ENCODE measurements around the gene ROR1.

ROR1 gene

DNA sequence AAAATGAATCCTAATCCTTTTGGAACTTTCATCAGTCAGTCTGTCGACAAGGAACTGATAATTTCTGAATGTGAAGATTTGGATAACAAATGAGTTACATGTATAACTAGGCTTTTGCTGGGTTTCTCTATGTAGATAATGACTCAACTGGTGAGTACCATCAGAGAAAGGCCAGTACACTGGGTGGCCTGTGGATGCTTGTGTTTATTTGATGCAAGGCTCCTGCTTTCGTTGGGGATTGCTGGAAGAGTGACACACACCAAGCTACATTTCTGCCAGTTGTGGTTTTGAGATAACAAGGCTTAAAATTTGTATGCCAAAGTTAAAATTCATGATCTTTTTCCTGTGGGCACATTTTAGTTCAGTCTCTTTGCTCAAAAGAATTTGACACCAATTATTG is 314.0 kb downstream of the ROR1 start:
- Histone ChIP-seq H3K4me3 (ENCODE audit: low read depth, low read length) (no peak overlapping the region), H3K4me1 (ENCODE audit: control insufficient read depth, insufficient read depth, low read length) (no peaks in the 10 kb centered on the region), H3K36me3 (ENCODE audit: control insufficient read depth in 2 of 2, insufficient read depth in 1 of 2, low read length in 2 of 2) (no peaks in the 10 kb centered on the region), H3K27ac (ENCODE audit: extremely low read depth, low read depth, low read length) (no peak overlapping the region), H3K9me3 (ENCODE audit: control insufficient read depth, insufficient read depth, low read depth, low read length) (no peaks in the 10 kb centered on the region)
- ChIA-PET POLR2A (no interaction called here), CTCF (no interaction called here)
- TF ChIP-seq ZNF621 (tag by site-specific recombination; IDR thresholded peaks at IDR 0.05) = no peak
- no peak for TF ChIP-seq ZNF274 (IDR thresholded peaks at IDR 0.05; ENCODE audit: low read length)
- no peak for TF ChIP-seq ZNF274 (tag by site-specific recombination; IDR thresholded peaks at IDR 0.05; ENCODE audit: borderline replicate concordance)
- TF ChIP-seq IKZF3 (tag by site-specific recombination; IDR thresholded peaks at IDR 0.05) = no peak
- no peak for TF ChIP-seq ZNF354C (tag by site-specific recombination; IDR thresholded peaks at IDR 0.05; ENCODE audit: borderline replicate concordance, low read depth)
- TF ChIP-seq, protein P1, sequence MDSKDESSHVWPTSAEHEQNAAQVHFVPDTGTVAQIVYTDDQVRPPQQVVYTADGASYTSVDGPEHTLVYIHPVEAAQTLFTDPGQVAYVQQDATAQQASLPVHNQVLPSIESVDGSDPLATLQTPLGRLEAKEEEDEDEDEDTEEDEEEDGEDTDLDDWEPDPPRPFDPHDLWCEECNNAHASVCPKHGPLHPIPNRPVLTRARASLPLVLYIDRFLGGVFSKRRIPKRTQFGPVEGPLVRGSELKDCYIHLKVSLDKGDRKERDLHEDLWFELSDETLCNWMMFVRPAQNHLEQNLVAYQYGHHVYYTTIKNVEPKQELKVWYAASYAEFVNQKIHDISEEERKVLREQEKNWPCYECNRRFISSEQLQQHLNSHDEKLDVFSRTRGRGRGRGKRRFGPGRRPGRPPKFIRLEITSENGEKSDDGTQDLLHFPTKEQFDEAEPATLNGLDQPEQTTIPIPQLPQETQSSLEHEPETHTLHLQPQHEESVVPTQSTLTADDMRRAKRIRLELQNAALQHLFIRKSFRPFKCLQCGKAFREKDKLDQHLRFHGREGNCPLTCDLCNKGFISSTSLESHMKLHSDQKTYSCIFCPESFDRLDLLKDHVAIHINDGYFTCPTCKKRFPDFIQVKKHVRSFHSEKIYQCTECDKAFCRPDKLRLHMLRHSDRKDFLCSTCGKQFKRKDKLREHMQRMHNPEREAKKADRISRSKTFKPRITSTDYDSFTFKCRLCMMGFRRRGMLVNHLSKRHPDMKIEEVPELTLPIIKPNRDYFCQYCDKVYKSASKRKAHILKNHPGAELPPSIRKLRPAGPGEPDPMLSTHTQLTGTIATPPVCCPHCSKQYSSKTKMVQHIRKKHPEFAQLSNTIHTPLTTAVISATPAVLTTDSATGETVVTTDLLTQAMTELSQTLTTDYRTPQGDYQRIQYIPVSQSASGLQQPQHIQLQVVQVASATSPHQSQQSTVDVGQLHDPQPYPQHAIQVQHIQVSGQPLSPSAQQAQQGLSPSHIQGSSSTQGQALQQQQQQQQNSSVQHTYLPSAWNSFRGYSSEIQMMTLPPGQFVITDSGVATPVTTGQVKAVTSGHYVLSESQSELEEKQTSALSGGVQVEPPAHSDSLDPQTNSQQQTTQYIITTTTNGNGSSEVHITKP (tag by site-specific recombination; IDR thresholded peaks at IDR 0.05) = peak; percentile 37; the same call in 1 of the 2 replicates

DNA sequence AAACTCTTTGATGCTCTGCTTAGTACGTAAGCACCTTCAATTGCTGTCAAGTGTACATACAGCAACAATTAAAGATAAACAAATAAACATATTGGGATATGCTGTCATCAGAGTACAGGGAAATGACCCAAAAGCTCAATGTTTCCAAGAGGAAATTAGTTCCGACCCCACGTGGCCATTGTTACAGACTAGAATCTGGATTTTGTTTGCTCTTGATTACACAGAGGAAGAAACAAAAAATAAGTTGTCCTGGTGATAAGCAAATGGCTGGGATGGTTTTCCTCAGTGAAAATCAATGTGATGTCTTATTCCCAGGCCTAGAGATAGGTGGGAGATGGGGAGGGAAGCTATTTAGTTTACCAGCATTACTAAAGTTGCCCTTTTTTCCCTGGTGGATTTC is 316.6 kb downstream of the ROR1 start:
- Histone ChIP-seq H3K4me1 (ENCODE audit: control insufficient read depth, insufficient read depth, low read length) (0 out of 2 replicates have a peak, but pooled peaks cover 2% of the 10 kb centered on the region), H3K4me3 (ENCODE audit: low read depth, low read length) (no peak overlapping the region), H3K27ac (ENCODE audit: extremely low read depth, low read depth, low read length) (no peak overlapping the region), H3K36me3 (ENCODE audit: control insufficient read depth in 2 of 2, insufficient read depth in 1 of 2, low read length in 2 of 2) (no peaks in the 10 kb centered on the region), H3K9me3 (ENCODE audit: control insufficient read depth, insufficient read depth, low read depth, low read length) (no peaks in the 10 kb centered on the region)
- TF ChIP-seq ZXDB (tag by site-specific recombination; IDR thresholded peaks at IDR 0.05) (no peak), ZNF843 (tag by site-specific recombination; IDR thresholded peaks at IDR 0.05) (no peak), ZNF600 (tag by site-specific recombination; IDR thresholded peaks at IDR 0.05) (no peak), ZNF211 (tag by site-specific recombination; IDR thresholded peaks at IDR 0.05; ENCODE audit: low read depth) (no peak), ZNF777 (tag by site-specific recombination; IDR thresholded peaks at IDR 0.05; ENCODE audit: borderline replicate concordance) (no peak), ZNF266 (tag by site-specific recombination; IDR thresholded peaks at IDR 0.05; ENCODE audit: low read depth) (no peak), ZNF776 (tag by site-specific recombination; IDR thresholded peaks at IDR 0.05; ENCODE audit: borderline replicate concordance) (no peak), ZFP41 (tag by site-specific recombination; IDR thresholded peaks at IDR 0.05; ENCODE audit: borderline replicate concordance) (no peak), ZNF473 (tag by site-specific recombination; IDR thresholded peaks at IDR 0.05) (no peak), SP2 (tag by site-specific recombination; IDR thresholded peaks at IDR 0.05) (no peak)
- TF ChIP-seq, protein P2, sequence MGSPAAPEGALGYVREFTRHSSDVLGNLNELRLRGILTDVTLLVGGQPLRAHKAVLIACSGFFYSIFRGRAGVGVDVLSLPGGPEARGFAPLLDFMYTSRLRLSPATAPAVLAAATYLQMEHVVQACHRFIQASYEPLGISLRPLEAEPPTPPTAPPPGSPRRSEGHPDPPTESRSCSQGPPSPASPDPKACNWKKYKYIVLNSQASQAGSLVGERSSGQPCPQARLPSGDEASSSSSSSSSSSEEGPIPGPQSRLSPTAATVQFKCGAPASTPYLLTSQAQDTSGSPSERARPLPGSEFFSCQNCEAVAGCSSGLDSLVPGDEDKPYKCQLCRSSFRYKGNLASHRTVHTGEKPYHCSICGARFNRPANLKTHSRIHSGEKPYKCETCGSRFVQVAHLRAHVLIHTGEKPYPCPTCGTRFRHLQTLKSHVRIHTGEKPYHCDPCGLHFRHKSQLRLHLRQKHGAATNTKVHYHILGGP (tag by site-specific recombination; IDR thresholded peaks at IDR 0.05) = no peak
- TF ChIP-seq, protein P3, sequence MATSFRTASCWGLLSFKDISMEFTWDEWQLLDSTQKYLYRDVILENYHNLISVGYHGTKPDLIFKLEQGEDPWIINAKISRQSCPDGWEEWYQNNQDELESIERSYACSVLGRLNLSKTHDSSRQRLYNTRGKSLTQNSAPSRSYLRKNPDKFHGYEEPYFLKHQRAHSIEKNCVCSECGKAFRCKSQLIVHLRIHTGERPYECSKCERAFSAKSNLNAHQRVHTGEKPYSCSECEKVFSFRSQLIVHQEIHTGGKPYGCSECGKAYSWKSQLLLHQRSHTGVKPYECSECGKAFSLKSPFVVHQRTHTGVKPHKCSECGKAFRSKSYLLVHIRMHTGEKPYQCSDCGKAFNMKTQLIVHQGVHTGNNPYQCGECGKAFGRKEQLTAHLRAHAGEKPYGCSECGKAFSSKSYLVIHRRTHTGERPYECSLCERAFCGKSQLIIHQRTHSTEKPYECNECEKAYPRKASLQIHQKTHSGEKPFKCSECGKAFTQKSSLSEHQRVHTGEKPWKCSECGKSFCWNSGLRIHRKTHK (tag by site-specific recombination; IDR thresholded peaks at IDR 0.05) = no peak
- POLR2A ChIA-PET = no interaction called here
- CTCF ChIA-PET = no interaction called here

Data from HEK293 (cell line).